H9 (cell line): ENCODE measurements around the gene SYK. TPM values are rescaled to one million over a fixed set of nuclear protein-coding genes. Genes with fewer than 3 reads are reported as not detected.

Experiments used
- DNase-seq: peaks from one replicate; pipeline ENCODE4 v3.0.0-alpha.2; 2017
- H2AFZ ChIP-seq: one replicate; pipeline ENCODE4 v1.6.1; 2013; ENCODE audit warnings: mild to moderate bottlenecking, low read length, control low read depth, moderate library complexity
- H2AK5ac ChIP-seq: 2 replicates; pipeline ENCODE4 v1.6.1; 2013; ENCODE audit warnings: low read length, control low read depth, mixed read lengths; ENCODE audit not compliant: insufficient read length
- H2BK120ac ChIP-seq: one replicate; pipeline ENCODE4 v1.6.1; 2013; ENCODE audit warnings: low read depth, mild to moderate bottlenecking, low read length, control low read depth, inconsistent platforms; ENCODE audit not compliant: poor library complexity, severe bottlenecking
- H2BK12ac ChIP-seq: 2 replicates; pipeline ENCODE4 v1.6.1; 2013; ENCODE audit warnings: low read length, control low read depth, mixed read lengths, low read depth; ENCODE audit not compliant: insufficient read length
- H2BK15ac ChIP-seq: 2 replicates; pipeline ENCODE4 v1.6.1; 2013; ENCODE audit warnings: low read depth, low read length, control low read depth
- H2BK20ac ChIP-seq: one replicate; pipeline ENCODE4 v1.6.1; 2013; ENCODE audit warnings: low read depth, mild to moderate bottlenecking, low read length, control low read depth, inconsistent platforms; ENCODE audit not compliant: poor library complexity, severe bottlenecking
- H2BK5ac ChIP-seq: 2 replicates; pipeline ENCODE4 v1.6.1; 2013; ENCODE audit warnings: low read length, control low read depth, mixed read lengths; ENCODE audit not compliant: insufficient read length
- H3K14ac ChIP-seq: 2 replicates; pipeline ENCODE4 v1.6.1; 2013; ENCODE audit warnings: low read length, control low read depth; ENCODE audit not compliant: insufficient read depth
- H3K18ac ChIP-seq: 2 replicates; pipeline ENCODE4 v1.6.1; 2013; ENCODE audit warnings: low read depth, mild to moderate bottlenecking, mixed read lengths, low read length, control low read depth; ENCODE audit not compliant: insufficient read length
- H3K23ac ChIP-seq: 2 replicates; pipeline ENCODE4 v1.6.1; 2013; ENCODE audit warnings: low read length, control low read depth, mixed read lengths, low read depth; ENCODE audit not compliant: insufficient read length
- H3K23me2 ChIP-seq: 2 replicates; pipeline ENCODE4 v1.6.1; 2013; ENCODE audit warnings: low read depth, mild to moderate bottlenecking, mixed read lengths, low read length, control low read depth; ENCODE audit not compliant: insufficient read length, poor library complexity, severe bottlenecking
- H3K27ac ChIP-seq: 2 replicates; pipeline ENCODE4 v1.5.1; 2013; ENCODE audit warnings: low read length, control low read depth, mixed read lengths, low read depth; ENCODE audit not compliant: insufficient read length
- H3K27me3 ChIP-seq: 2 replicates; pipeline ENCODE4 v1.6.1; 2013; ENCODE audit warnings: low read length, control low read depth, inconsistent platforms; ENCODE audit not compliant: insufficient read depth
- H3K4ac ChIP-seq: 2 replicates; pipeline ENCODE4 v1.6.1; 2013; ENCODE audit warnings: low read depth, mild to moderate bottlenecking, control low read depth, inconsistent platforms, low read length, moderate library complexity
- H3K4me1 ChIP-seq: 2 replicates; pipeline ENCODE4 v1.6.1; 2013; ENCODE audit warnings: low read length, control low read depth, inconsistent platforms; ENCODE audit not compliant: insufficient read depth
- H3K4me2 ChIP-seq: 2 replicates; pipeline ENCODE4 v1.6.1; 2013; ENCODE audit warnings: low read length, control low read depth, mixed read lengths; ENCODE audit not compliant: insufficient read length, insufficient read depth
- H3K56ac ChIP-seq: 2 replicates; pipeline ENCODE4 v1.6.1; 2013; ENCODE audit warnings: low read depth, mild to moderate bottlenecking, mixed read lengths, low read length, control low read depth; ENCODE audit not compliant: insufficient read length
- H3K79me1 ChIP-seq: 2 replicates; pipeline ENCODE4 v1.6.1; 2013; ENCODE audit warnings: low read depth, mild to moderate bottlenecking, moderate library complexity, low read length, control low read depth, inconsistent platforms; ENCODE audit not compliant: insufficient read depth, poor library complexity, severe bottlenecking
- H3K79me2 ChIP-seq: 2 replicates; pipeline ENCODE4 v1.6.1; 2013; ENCODE audit warnings: low read length, control low read depth, inconsistent platforms; ENCODE audit not compliant: insufficient read depth
- H3K9ac ChIP-seq: 2 replicates; pipeline ENCODE4 v1.6.1; 2013; ENCODE audit warnings: low read length, control low read depth, mixed read lengths; ENCODE audit not compliant: insufficient read length; ENCODE audit errors: extremely low read depth
- H3K9me3 ChIP-seq: one replicate; pipeline ENCODE4 v1.6.1; 2013; ENCODE audit warnings: low read depth, low read length, inconsistent platforms; ENCODE audit not compliant: control insufficient read depth
- H3T11ph ChIP-seq: one replicate; pipeline ENCODE4 v1.6.1; 2013; ENCODE audit warnings: mild to moderate bottlenecking, low read length, control low read depth, inconsistent platforms
- H4K20me1 ChIP-seq: one replicate; pipeline ENCODE4 v1.6.1; 2013; ENCODE audit not compliant: control insufficient read depth, insufficient read length, insufficient read depth
- H4K5ac ChIP-seq: 2 replicates; pipeline ENCODE4 v1.6.1; 2013; ENCODE audit warnings: low read depth, mild to moderate bottlenecking, mixed read lengths, low read length, control low read depth; ENCODE audit not compliant: insufficient read length
- H4K8ac ChIP-seq: replicated peaks from 2 replicates; pipeline ENCODE4 v1.6.1; 2013; ENCODE audit warnings: low read length, control low read depth, mixed read lengths, low read depth; ENCODE audit not compliant: insufficient read length
- H4K91ac ChIP-seq: 2 replicates; pipeline ENCODE4 v1.6.1; 2013; ENCODE audit warnings: low read depth, mild to moderate bottlenecking, moderate library complexity, mixed read lengths, low read length, control low read depth; ENCODE audit not compliant: insufficient read length
- H3K27ac Mint-ChIP-seq, 3 experiments: 2 replicates in 2 of 3; 3 replicates in 1 of 3; pipeline ENCODE4 v1.8.0; 2020 to 2021; ENCODE audit warnings: mixed read lengths in 3 of 3, mild to moderate bottlenecking in 1 of 3, moderate library complexity in 1 of 3
- H3K27me3 Mint-ChIP-seq: 2 replicates; pipeline ENCODE4 v1.8.0; 2021; ENCODE audit warnings: low read depth, mild to moderate bottlenecking, moderate library complexity, mixed read lengths
- H3K36me3 Mint-ChIP-seq, 3 experiments: 2 replicates in 2 of 3; 3 replicates in 1 of 3; pipeline ENCODE4 v1.8.0; 2020 to 2021; ENCODE audit warnings: low read depth in 3 of 3, mixed read lengths in 3 of 3; ENCODE audit not compliant: insufficient read depth in 1 of 3
- H3K4me1 Mint-ChIP-seq, 2 experiments: 2 replicates each; pipeline ENCODE4 v1.8.0; 2020; ENCODE audit warnings: mixed read lengths in 2 of 2
- H3K4me3 Mint-ChIP-seq, 2 experiments: 2 replicates in 1 of 2; 3 replicates in 1 of 2; pipeline ENCODE4 v1.8.0; 2020 to 2021; ENCODE audit warnings: mild to moderate bottlenecking in 2 of 2, mixed read lengths in 2 of 2, moderate library complexity in 1 of 2
- H3K9me3 Mint-ChIP-seq, 2 experiments: 2 replicates in 1 of 2; 3 replicates in 1 of 2; pipeline ENCODE4 v1.8.0; 2020; ENCODE audit warnings: mild to moderate bottlenecking in 2 of 2, mixed read lengths in 2 of 2, moderate library complexity in 1 of 2
- CTCF ChIP-seq: fragments of 200-600 bp; sonication (generic); conservative IDR thresholded peaks from 3 replicates; pipeline ENCODE4 v1.8.0; 2021; ENCODE audit warnings: antibody characterized with exemption, mild to moderate bottlenecking
- WGBS: extraction: QIAGEN DNeasy Blood & Tissue Kit; methylation state at CpG from one replicate; pipeline ENCODE4 v1.1.7; 2013; ENCODE audit warnings: missing lambda C conversion rate, low lambda C conversion rate, mixed read lengths; ENCODE audit not compliant: insufficient read length; ENCODE audit errors: extremely low coverage; 5-methylcytosine and 5-hydroxymethylcytosine counted together
- total RNA-seq: library from RNA; stranded (reverse); gene quantifications from 2 replicates; pipeline ENCODE4 v1.2.1, GENCODE V29; 2021

Gene SYK
- total RNA-seq, 1 experiment from 2014 or later = 7.9 TPM

- no peaks in the 10 kb centered on the region for H3K36me3 Mint-ChIP-seq
- H2BK15ac ChIP-seq = no peak overlapping the region
Observed at GRCh38 chr9:90873422-90873821, 71.8 kb downstream of the SYK start.

More at GRCh38 chr9:90873422-90873821, 71.8 kb downstream of the SYK start:
- Histone ChIP-seq H2BK5ac (no peak overlapping the region), H3K9ac (no peak overlapping the region), H3T11ph (no peak overlapping the region), H4K20me1 (no peaks in the 10 kb centered on the region), H2AK5ac (no peak overlapping the region), H4K91ac (no peak overlapping the region), H4K5ac (no peak overlapping the region), H3K23ac (no peak overlapping the region), H2BK20ac (no peak overlapping the region), H2BK120ac (no peak overlapping the region), H3K4me1 (no peaks in the 10 kb centered on the region), H3K9me3 (no peaks in the 10 kb centered on the region), H2BK12ac (no peak overlapping the region), H3K4ac (no peak overlapping the region), H3K79me1 (no peaks in the 10 kb centered on the region), H3K27me3 (no peaks in the 10 kb centered on the region), H3K14ac (no peak overlapping the region), H3K27ac (no peak overlapping the region), H3K18ac (no peak overlapping the region), H3K23me2 (no peaks in the 10 kb centered on the region), H4K8ac (no peak overlapping the region), H3K4me2 (no peak overlapping the region), H3K79me2 (no peaks in the 10 kb centered on the region), H2AFZ (no peak overlapping the region), H3K56ac (no peak overlapping the region)
- TF ChIP-seq CTCF = no peak
- WGBS = no CpG with 5 or more reads among the region's 2 CpGs
- no peak overlapping the region for H3K27ac Mint-ChIP-seq
- no peaks in the 10 kb centered on the region for H3K27me3 Mint-ChIP-seq
- H3K4me3 Mint-ChIP-seq = no peak overlapping the region
- no peaks in the 10 kb centered on the region for H3K9me3 Mint-ChIP-seq
- DNase-seq = no peak
- H3K4me1 Mint-ChIP-seq = peaks cover 7 to 12% of the 10 kb centered on the region in 2 experiments
